ENCODE results near the gene PDHA1.

The PDHA1 gene

DNA sequence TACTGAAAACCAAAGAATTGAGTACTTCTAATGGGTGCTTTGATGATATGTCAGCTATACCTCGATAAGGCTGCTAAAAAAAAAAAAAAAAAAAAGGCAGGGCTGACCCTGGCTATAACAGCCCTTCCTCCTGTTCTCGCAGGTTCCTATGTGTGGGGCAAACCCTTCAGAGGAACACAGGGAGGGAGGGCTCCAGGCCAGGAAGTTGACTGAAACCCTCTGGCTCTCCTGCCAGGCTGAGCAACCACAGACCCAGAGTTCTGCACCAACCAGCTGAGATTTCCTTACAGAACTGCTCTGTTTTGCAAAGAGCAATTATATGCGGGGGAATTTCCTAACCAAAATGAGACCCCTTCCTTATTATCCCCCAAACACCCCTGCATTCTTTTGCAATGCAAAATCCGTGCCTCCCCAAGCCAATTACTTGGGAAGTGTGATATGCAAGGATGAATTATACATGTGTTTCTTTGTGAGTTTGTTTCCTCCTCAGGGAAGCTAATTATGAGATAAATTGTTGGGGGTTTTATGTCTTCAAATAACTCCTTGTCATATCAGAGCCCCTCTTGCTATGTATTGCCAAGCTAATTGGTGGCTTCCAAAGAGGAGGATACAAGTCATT is 45.6 kb downstream of the PDHA1 start:
- H3K4me2 ChIP-seq (ENCODE audit: low read length): no peak overlapping the region
- H3K27me3 ChIP-seq (ENCODE audit: low read depth, low read length): no peaks in the 10 kb centered on the region
- no peak overlapping the region for H2AFZ ChIP-seq (ENCODE audit: low read depth, low read length)
- no peak overlapping the region for H3K9ac ChIP-seq (ENCODE audit: low read length)
- no peaks in the 10 kb centered on the region for H4K20me1 ChIP-seq (ENCODE audit: insufficient read depth, low read length)
- no peak overlapping the region for H3K4me3 ChIP-seq (ENCODE audit: low read length)
- no peaks in the 10 kb centered on the region for H3K4me1 ChIP-seq (ENCODE audit: low read length)
- no peaks in the 10 kb centered on the region for H3K79me2 ChIP-seq (ENCODE audit: low read length)
- H3K36me3 ChIP-seq (replicated peaks; ENCODE audit: low read depth, low read length): no peaks in the 10 kb centered on the region
- no peaks in the 10 kb centered on the region for H3K9me3 ChIP-seq (ENCODE audit: insufficient read depth, low read length)
- no peak for TF ChIP-seq EZH2phosphoT487 (IDR thresholded peaks at IDR 0.05; ENCODE audit: low read depth)
- TF ChIP-seq, protein P1, sequence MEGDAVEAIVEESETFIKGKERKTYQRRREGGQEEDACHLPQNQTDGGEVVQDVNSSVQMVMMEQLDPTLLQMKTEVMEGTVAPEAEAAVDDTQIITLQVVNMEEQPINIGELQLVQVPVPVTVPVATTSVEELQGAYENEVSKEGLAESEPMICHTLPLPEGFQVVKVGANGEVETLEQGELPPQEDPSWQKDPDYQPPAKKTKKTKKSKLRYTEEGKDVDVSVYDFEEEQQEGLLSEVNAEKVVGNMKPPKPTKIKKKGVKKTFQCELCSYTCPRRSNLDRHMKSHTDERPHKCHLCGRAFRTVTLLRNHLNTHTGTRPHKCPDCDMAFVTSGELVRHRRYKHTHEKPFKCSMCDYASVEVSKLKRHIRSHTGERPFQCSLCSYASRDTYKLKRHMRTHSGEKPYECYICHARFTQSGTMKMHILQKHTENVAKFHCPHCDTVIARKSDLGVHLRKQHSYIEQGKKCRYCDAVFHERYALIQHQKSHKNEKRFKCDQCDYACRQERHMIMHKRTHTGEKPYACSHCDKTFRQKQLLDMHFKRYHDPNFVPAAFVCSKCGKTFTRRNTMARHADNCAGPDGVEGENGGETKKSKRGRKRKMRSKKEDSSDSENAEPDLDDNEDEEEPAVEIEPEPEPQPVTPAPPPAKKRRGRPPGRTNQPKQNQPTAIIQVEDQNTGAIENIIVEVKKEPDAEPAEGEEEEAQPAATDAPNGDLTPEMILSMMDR (IDR thresholded peaks at IDR 0.05; ENCODE audit: low read depth, low read length): no peak
- no peak overlapping the region for H3K27ac ChIP-seq (ENCODE audit: low read length)

DNA sequence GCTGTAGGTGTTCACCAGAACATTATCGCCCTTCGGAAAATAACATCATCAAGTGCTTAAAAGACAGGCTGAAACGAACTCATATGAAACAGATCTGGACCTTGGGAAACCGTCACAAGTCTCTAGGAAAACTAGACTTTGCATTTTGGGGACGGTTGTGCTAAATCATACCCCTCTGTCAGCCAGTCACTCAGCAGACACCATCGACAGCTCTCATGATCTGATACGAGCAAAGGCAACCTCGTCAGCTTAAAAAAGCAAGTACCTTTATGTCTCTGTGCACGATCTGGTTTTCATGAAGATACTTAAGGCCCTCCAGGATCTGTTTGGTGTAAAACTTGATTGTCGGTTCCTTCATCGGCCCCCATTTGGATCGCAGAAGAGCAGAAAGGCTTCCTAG is 48.4 kb downstream of the PDHA1 start:
- no peaks in the 10 kb centered on the region for H4K20me1 ChIP-seq (ENCODE audit: insufficient read depth, low read length)
- no peak overlapping the region for H3K4me3 ChIP-seq (ENCODE audit: low read length)
- no peaks in the 10 kb centered on the region for H3K4me1 ChIP-seq (ENCODE audit: low read length)
- no peak overlapping the region for H3K9ac ChIP-seq (ENCODE audit: low read length)
- H3K4me2 ChIP-seq (ENCODE audit: low read length): no peak overlapping the region
- TF ChIP-seq, protein P1 (IDR thresholded peaks at IDR 0.05; ENCODE audit: low read depth, low read length): no peak
- TF ChIP-seq EZH2phosphoT487 (IDR thresholded peaks at IDR 0.05; ENCODE audit: low read depth): no peak
- no peak overlapping the region for H2AFZ ChIP-seq (ENCODE audit: low read depth, low read length)
- H3K9me3 ChIP-seq (ENCODE audit: insufficient read depth, low read length): no peaks in the 10 kb centered on the region
- no peaks in the 10 kb centered on the region for H3K36me3 ChIP-seq (replicated peaks; ENCODE audit: low read depth, low read length)
- no peak overlapping the region for H3K27ac ChIP-seq (ENCODE audit: low read length)
- no peaks in the 10 kb centered on the region for H3K79me2 ChIP-seq (ENCODE audit: low read length)
- no peaks in the 10 kb centered on the region for H3K27me3 ChIP-seq (ENCODE audit: low read depth, low read length)

DNA sequence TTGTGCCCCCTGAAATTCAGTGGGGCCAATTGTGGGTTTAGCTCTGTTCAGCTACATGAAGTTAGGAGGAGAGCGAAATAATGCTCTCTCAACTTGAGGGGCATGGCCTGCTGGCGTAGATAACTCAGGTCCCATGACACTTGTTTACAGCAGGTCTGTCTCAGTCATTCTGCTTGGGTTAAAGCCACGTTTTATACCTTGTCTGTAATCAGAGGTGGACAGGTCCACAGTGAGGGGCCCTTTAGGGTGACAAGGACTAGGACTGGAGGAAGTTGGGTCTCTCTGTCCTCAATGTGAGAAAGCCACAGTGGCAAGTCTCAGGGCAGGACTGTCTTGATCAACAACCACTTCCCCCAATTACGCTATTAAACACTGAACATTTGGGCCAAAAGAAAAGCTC is 49.0 kb downstream of the PDHA1 start:
- no peak overlapping the region for H3K4me3 ChIP-seq (ENCODE audit: low read length)
- H3K36me3 ChIP-seq (replicated peaks; ENCODE audit: low read depth, low read length): no peaks in the 10 kb centered on the region
- H3K27ac ChIP-seq (ENCODE audit: low read length): no peak overlapping the region
- H3K4me2 ChIP-seq (ENCODE audit: low read length): no peak overlapping the region
- no peaks in the 10 kb centered on the region for H3K79me2 ChIP-seq (ENCODE audit: low read length)
- no peaks in the 10 kb centered on the region for H3K27me3 ChIP-seq (ENCODE audit: low read depth, low read length)
- no peaks in the 10 kb centered on the region for H3K9me3 ChIP-seq (ENCODE audit: insufficient read depth, low read length)
- no peak overlapping the region for H3K9ac ChIP-seq (ENCODE audit: low read length)
- TF ChIP-seq EZH2phosphoT487 (IDR thresholded peaks at IDR 0.05; ENCODE audit: low read depth): no peak
- TF ChIP-seq, protein P1 (IDR thresholded peaks at IDR 0.05; ENCODE audit: low read depth, low read length): no peak
- no peaks in the 10 kb centered on the region for H3K4me1 ChIP-seq (ENCODE audit: low read length)
- H2AFZ ChIP-seq (ENCODE audit: low read depth, low read length): no peak overlapping the region
- no peaks in the 10 kb centered on the region for H4K20me1 ChIP-seq (ENCODE audit: insufficient read depth, low read length)

DNA sequence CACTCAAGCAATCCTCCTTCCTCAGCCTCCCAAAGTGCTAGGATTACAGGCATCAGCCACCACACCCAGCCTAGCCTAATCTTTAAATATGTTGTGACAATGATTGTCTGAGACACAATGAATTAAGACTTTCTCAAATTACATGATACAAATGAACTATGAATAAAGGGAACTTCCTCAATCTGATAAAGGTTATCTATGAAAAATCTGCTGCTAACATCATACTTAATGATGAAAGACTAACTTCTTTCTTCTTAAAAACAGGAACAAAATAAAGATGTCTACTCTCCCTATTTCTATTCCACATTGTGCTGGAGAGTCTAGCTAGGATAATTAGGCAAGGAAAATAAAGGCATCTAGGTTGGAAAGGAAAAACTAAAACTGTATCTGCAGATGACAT is 60.0 kb downstream of the PDHA1 start:
- no peak overlapping the region for H3K4me2 ChIP-seq (ENCODE audit: low read length)
- H3K9me3 ChIP-seq (ENCODE audit: insufficient read depth, low read length): no peaks in the 10 kb centered on the region
- no peak overlapping the region for H3K27ac ChIP-seq (ENCODE audit: low read length)
- TF ChIP-seq, protein P1 (IDR thresholded peaks at IDR 0.05; ENCODE audit: low read depth, low read length): no peak
- no peak for TF ChIP-seq EZH2phosphoT487 (IDR thresholded peaks at IDR 0.05; ENCODE audit: low read depth)
- H3K27me3 ChIP-seq (ENCODE audit: low read depth, low read length): no peaks in the 10 kb centered on the region
- H4K20me1 ChIP-seq (ENCODE audit: insufficient read depth, low read length): no peaks in the 10 kb centered on the region
- H3K4me1 ChIP-seq (ENCODE audit: low read length): no peaks in the 10 kb centered on the region
- no peak overlapping the region for H2AFZ ChIP-seq (ENCODE audit: low read depth, low read length)
- H3K36me3 ChIP-seq (replicated peaks; ENCODE audit: low read depth, low read length): no peaks in the 10 kb centered on the region
- no peaks in the 10 kb centered on the region for H3K79me2 ChIP-seq (ENCODE audit: low read length)
- no peak overlapping the region for H3K4me3 ChIP-seq (ENCODE audit: low read length)
- no peak overlapping the region for H3K9ac ChIP-seq (ENCODE audit: low read length)

Data from OCI-LY3 (cell line).